Measurements from ENCODE around the gene TAF13. TPM values are rescaled to one million over a fixed set of nuclear protein-coding genes. Genes with fewer than 3 reads are reported as not detected.

TAF13 gene
- total RNA-seq, 3 donors from 2014 or later (not counting 1 experiment from before 2014, with no cell fraction given): 44.4 to 54.5 (median 47.2) TPM

- Histone ChIP-seq H3K4me1 (ENCODE audit: control insufficient read depth, insufficient read depth, low read length) (peaks cover 9% of the 10 kb centered on the region), H3K27me3 (ENCODE audit: control insufficient read depth, insufficient read depth, low read length) (no peaks in the 10 kb centered on the region), H3K27ac (ENCODE audit: low read length) (no peak overlapping the region), H3K9me3 (ENCODE audit: control insufficient read depth, insufficient read depth, low read length) (no peaks in the 10 kb centered on the region), H3K36me3 (ENCODE audit: control insufficient read depth, insufficient read depth, low read length) (no peaks in the 10 kb centered on the region), H3K4me3 (ENCODE audit: low read length) (no peak overlapping the region)
- Mint-ChIP-seq H3K27me3 (ENCODE audit: low read depth in 2 of 2) (peaks cover 0 to 7% of the 10 kb centered on the region in 2 donors), H3K27ac (peak overlapping the region in 1 of 2 donors; percentile 27), H3K4me3 (no peak overlapping the region), H3K4me1 (peaks cover 4 to 8% of the 10 kb centered on the region in 2 donors), H3K9me3 (no peaks in the 10 kb centered on the region), H3K36me3 (no peaks in the 10 kb centered on the region)
- ATAC-seq (no peak), DNase-seq (no peak)
- TF ChIP-seq, protein P1, sequence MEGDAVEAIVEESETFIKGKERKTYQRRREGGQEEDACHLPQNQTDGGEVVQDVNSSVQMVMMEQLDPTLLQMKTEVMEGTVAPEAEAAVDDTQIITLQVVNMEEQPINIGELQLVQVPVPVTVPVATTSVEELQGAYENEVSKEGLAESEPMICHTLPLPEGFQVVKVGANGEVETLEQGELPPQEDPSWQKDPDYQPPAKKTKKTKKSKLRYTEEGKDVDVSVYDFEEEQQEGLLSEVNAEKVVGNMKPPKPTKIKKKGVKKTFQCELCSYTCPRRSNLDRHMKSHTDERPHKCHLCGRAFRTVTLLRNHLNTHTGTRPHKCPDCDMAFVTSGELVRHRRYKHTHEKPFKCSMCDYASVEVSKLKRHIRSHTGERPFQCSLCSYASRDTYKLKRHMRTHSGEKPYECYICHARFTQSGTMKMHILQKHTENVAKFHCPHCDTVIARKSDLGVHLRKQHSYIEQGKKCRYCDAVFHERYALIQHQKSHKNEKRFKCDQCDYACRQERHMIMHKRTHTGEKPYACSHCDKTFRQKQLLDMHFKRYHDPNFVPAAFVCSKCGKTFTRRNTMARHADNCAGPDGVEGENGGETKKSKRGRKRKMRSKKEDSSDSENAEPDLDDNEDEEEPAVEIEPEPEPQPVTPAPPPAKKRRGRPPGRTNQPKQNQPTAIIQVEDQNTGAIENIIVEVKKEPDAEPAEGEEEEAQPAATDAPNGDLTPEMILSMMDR (IDR thresholded peaks at IDR 0.05): no peak
- intact Hi-C loops (cut with micrococcal nuclease): no loop called here
- WGBS (ENCODE audit: insufficient coverage): 83% methylated on average over 3 of the region's 4 CpGs
Measured at GRCh38 chr1:109105881-109106280, 30.1 kb upstream of the TAF13 start.

DNA sequence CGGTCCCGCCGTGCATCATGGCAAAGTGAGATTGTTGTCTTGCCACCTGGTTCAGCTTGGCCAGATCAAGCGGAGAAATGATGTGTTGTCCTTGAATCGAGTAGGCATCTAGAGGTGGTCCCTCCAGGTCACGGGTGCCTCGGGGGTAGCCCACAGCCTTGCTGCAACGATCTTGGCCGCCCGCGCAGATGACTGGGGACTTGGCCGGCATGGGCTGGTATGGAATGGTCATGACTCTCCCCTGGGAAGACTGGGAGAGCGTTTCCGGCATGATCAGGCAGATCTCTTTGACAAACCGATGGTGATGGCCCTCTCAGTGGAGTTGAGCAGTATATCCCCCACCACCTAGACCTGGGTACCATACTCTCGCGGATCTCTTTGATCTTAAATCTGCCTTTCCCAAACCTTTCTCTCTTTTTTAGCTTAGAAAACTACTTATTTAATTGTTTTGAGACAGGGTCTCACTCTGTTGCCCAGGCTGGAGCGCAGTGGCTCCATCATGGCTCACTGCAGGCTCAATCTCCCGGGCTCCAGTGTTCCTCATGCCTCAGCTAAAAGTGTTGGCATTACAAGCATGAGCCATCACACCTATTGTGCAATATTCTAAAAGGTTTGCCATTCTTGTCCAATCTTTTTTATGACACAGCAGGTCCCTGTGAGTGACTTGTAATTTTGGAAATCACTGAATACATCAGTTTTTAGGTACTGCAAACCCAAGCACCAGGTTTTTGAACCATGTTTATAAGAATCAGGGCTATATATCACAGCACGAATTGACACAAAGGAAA lies 28.8 kb upstream of the TAF13 start:
- H3K36me3 Mint-ChIP-seq: no peaks in the 10 kb centered on the region
- H3K4me1 Mint-ChIP-seq: peaks cover 13 to 20% of the 10 kb centered on the region in 2 donors
- ATAC-seq (no peak), DNase-seq (no peak)
- H3K27ac ChIP-seq (ENCODE audit: low read length): no peak overlapping the region
- TF ChIP-seq, protein P1 (IDR thresholded peaks at IDR 0.05): no peak
- no peaks in the 10 kb centered on the region for H3K9me3 ChIP-seq (ENCODE audit: control insufficient read depth, insufficient read depth, low read length)
- H3K4me3 Mint-ChIP-seq: no peak overlapping the region
- no peak overlapping the region for H3K27ac Mint-ChIP-seq
- no peak overlapping the region for H3K4me3 ChIP-seq (ENCODE audit: low read length)
- H3K27me3 ChIP-seq (ENCODE audit: control insufficient read depth, insufficient read depth, low read length): no peaks in the 10 kb centered on the region
- H3K36me3 ChIP-seq (ENCODE audit: control insufficient read depth, insufficient read depth, low read length): no peaks in the 10 kb centered on the region
- H3K27me3 Mint-ChIP-seq (ENCODE audit: low read depth in 2 of 2): no peaks in the 10 kb centered on the region
- peaks cover 16% of the 10 kb centered on the region for H3K4me1 ChIP-seq (ENCODE audit: control insufficient read depth, insufficient read depth, low read length)
- no peaks in the 10 kb centered on the region for H3K9me3 Mint-ChIP-seq
- intact Hi-C loops (cut with micrococcal nuclease): no loop called here
- 96% methylated on average over 20 of the region's 20 CpGs for WGBS (ENCODE audit: insufficient coverage)

- TF ChIP-seq, protein P1 (IDR thresholded peaks at IDR 0.05): peak; percentile 72
- no peaks in the 10 kb centered on the region for H3K36me3 Mint-ChIP-seq
- H3K27me3 Mint-ChIP-seq (ENCODE audit: low read depth in 2 of 2): no peaks in the 10 kb centered on the region
- intact Hi-C loops (cut with micrococcal nuclease): loop anchor here (1.0 to 2.0 kb wide), 4 partner anchors 10 to 57 kb away; partner anchors contain the start of genes TAF13, TMEM167B and WDR47
- Histone ChIP-seq H3K27me3 (ENCODE audit: control insufficient read depth, insufficient read depth, low read length) (no peaks in the 10 kb centered on the region), H3K4me3 (ENCODE audit: low read length) (peak overlapping the region; percentile 95), H3K27ac (ENCODE audit: low read length) (peak overlapping the region; percentile 94), H3K9me3 (ENCODE audit: control insufficient read depth, insufficient read depth, low read length) (no peaks in the 10 kb centered on the region), H3K36me3 (ENCODE audit: control insufficient read depth, insufficient read depth, low read length) (peaks cover 11% of the 10 kb centered on the region), H3K4me1 (ENCODE audit: control insufficient read depth, insufficient read depth, low read length) (peaks cover 19% of the 10 kb centered on the region)
- peak; percentile 93 to 98 (median 94) for ATAC-seq
- under 1% methylated on average over 77 of the region's 77 CpGs for WGBS (ENCODE audit: insufficient coverage)
- peak overlapping the region; percentile 98 for H3K4me3 Mint-ChIP-seq
- peak; percentile 91 to 98 for DNase-seq
- peaks cover 13 to 20% of the 10 kb centered on the region in 2 donors for H3K4me1 Mint-ChIP-seq
- no peaks in the 10 kb centered on the region for H3K9me3 Mint-ChIP-seq
- peak overlapping the region; percentile 93 to 97 for H3K27ac Mint-ChIP-seq
Measured at GRCh38 chr1:109099938-109100773, 24.4 kb upstream of the TAF13 start.
